LNCAP (cell line): Measurements from ENCODE around the gene RUBCNL.

ENCODE experiments used
- TF ChIP-seq, protein P1 (sequence below): fragments of 450-650 bp; IDR thresholded peaks from 2 replicates; pipeline ENCODE4 v1.5.1; 2017; ENCODE audit warnings: mild to moderate bottlenecking

The RUBCNL gene

GRCh38 chr13:46392967-46393366 lies 5.9 kb upstream of the RUBCNL start:
- TF ChIP-seq, protein P1, sequence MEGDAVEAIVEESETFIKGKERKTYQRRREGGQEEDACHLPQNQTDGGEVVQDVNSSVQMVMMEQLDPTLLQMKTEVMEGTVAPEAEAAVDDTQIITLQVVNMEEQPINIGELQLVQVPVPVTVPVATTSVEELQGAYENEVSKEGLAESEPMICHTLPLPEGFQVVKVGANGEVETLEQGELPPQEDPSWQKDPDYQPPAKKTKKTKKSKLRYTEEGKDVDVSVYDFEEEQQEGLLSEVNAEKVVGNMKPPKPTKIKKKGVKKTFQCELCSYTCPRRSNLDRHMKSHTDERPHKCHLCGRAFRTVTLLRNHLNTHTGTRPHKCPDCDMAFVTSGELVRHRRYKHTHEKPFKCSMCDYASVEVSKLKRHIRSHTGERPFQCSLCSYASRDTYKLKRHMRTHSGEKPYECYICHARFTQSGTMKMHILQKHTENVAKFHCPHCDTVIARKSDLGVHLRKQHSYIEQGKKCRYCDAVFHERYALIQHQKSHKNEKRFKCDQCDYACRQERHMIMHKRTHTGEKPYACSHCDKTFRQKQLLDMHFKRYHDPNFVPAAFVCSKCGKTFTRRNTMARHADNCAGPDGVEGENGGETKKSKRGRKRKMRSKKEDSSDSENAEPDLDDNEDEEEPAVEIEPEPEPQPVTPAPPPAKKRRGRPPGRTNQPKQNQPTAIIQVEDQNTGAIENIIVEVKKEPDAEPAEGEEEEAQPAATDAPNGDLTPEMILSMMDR = no peak

DNA sequence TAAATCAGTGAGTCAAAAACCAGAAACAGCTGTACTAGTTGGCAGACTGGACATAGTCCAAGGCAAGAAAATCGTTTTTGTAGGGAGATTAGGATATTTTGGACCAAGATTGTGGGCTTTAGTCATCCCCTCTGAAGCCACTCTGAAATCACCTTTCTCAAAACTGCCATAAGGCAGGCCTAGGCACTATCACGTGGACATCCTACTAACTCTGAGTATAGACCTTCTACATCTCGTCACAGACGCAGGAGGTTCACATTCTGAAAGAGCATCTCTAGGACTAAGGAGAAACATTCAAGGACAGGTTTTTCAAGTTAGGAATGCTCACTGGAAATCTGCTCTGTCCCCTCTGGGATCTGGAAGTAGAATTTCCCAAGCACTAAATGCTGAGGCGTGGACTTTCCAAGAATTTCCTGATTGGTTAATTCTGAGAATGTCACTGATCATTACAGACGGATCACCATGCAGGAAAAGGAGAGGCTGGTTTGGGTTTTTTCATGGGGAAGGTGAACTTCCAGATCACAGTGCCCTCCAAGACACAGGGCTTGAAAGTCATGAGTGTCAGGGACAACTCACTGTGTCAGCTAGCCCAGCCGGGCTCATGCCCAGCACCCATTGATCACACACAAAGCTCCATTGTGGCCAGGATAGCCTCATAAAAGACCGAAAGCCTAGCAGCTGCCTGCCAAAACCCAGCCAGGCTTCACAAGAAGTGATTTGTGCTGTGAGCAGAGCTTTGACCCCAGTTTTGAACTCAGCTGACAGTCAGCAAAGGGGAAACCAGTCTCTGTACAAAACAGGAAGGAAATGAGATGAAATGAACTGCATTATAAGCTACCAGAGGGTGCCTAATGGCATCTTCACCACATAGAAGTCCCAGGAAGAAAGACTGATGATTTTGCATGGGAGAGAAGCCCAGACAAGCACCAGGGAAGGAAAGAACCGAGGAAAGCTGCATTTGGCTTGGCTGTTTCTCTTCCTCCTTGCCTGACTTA lies 2.7 kb upstream of the RUBCNL start:
- TF ChIP-seq, protein P1 = no peak

GRCh38 chr13:46388846-46389245 lies 1.8 kb upstream of the RUBCNL start:
- TF ChIP-seq, protein P1 = no peak

GRCh38 chr13:46388308-46388707 lies 1.3 kb upstream of the RUBCNL start:
- TF ChIP-seq, protein P1 = no peak

- TF ChIP-seq, protein P1 = no peak
These were observed 524 bp downstream of the RUBCNL start for GRCh38 chr13:46386392-46387063.

DNA sequence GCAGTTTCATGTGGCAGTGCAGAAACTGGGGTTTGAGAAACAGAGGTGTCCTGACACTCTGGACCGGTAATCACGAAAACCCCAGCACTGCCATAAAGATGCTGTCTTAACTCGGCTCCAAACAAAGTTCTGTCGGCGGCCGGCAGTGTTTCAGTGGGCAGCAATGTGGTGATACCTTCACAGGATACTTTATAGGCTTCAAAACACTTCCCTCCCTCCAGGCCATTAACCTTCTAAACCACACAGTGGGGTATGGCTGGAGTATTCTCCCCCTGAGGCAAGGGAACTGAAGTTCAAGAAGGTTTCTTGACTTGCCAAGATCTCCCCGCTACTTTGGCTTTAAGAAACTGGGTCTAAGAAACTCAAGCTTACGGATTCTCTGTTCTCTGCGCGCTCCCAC lies 1.1 kb downstream of the RUBCNL start:
- TF ChIP-seq, protein P1 = no peak

GRCh38 chr13:46383383-46383782 lies 3.7 kb downstream of the RUBCNL start:
- TF ChIP-seq, protein P1 = no peak
